WTC11 (cell line): ENCODE results near the gene PDK1.

Experiments used
- NFYB ChIP-seq: sonication (generic); formaldehyde crosslinking; conservative IDR thresholded peaks from 2 replicates; pipeline ENCODE4 v1.8.0; 2022; ENCODE audit warnings: low read depth, missing genetic modification reagents
- TEAD4 ChIP-seq: sonication (generic); formaldehyde crosslinking; IDR thresholded peaks from 2 replicates; pipeline ENCODE4 v1.8.0; 2022; ENCODE audit warnings: mild to moderate bottlenecking, missing genetic modification reagents
- ZBTB21 ChIP-seq: sonication (generic); formaldehyde crosslinking; IDR thresholded peaks from 2 replicates; pipeline ENCODE4 v1.8.1; 2023; ENCODE audit warnings: mild to moderate bottlenecking, missing genetic modification reagents, borderline replicate concordance
- TF ChIP-seq, protein P1 (sequence below): sonication (generic); formaldehyde crosslinking; IDR thresholded peaks from 2 replicates; pipeline ENCODE4 v1.8.0; 2022; ENCODE audit warnings: mild to moderate bottlenecking, missing genetic modification reagents
- TF ChIP-seq, protein P2 (sequence below): fragments of 200-600 bp; IDR thresholded peaks from 2 replicates; pipeline ENCODE4 v1.8.0; 2022; ENCODE audit warnings: antibody characterized with exemption
- TF ChIP-seq, protein P3 (sequence below): sonication (generic); formaldehyde crosslinking; IDR thresholded peaks from 2 replicates; pipeline ENCODE4 v1.8.0; 2022; ENCODE audit warnings: mild to moderate bottlenecking, missing genetic modification reagents
- TF ChIP-seq, protein P4 (sequence below): fragments of 250-450 bp; sonication (Bioruptor Pico); conservative IDR thresholded peaks from 2 replicates; pipeline ENCODE4 v1.9.0; 2021; ENCODE audit warnings: mild to moderate bottlenecking

DNA sequence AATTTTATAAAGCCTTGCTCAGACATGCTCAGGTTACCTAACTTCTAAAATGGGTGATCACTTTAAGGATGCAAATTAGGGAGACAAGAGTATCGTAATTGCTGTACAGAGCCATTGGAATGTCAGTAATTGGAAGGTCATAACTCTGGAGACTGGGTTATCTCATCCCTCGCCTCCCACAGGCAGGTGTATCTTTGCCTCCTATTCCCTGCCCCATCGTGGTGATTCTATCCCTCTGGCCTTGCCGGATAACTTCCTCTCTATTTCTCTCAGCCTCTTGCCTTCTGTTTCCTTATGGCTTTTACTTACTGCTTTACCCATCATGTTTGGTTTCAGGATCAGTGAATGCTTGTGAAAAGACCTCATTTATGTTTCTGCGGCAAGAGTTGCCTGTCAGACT lies 2.5 kb downstream of the PDK1 start:
- TF ChIP-seq, protein P1, sequence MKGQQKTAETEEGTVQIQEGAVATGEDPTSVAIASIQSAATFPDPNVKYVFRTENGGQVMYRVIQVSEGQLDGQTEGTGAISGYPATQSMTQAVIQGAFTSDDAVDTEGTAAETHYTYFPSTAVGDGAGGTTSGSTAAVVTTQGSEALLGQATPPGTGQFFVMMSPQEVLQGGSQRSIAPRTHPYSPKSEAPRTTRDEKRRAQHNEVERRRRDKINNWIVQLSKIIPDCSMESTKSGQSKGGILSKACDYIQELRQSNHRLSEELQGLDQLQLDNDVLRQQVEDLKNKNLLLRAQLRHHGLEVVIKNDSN (CRISPR knock-in tag), result no peak
- TF ChIP-seq NFYB (CRISPR knock-in tag) (no peak), ZBTB21 (CRISPR knock-in tag) (no peak), TEAD4 (CRISPR knock-in tag) (no peak)
- TF ChIP-seq, protein P2, sequence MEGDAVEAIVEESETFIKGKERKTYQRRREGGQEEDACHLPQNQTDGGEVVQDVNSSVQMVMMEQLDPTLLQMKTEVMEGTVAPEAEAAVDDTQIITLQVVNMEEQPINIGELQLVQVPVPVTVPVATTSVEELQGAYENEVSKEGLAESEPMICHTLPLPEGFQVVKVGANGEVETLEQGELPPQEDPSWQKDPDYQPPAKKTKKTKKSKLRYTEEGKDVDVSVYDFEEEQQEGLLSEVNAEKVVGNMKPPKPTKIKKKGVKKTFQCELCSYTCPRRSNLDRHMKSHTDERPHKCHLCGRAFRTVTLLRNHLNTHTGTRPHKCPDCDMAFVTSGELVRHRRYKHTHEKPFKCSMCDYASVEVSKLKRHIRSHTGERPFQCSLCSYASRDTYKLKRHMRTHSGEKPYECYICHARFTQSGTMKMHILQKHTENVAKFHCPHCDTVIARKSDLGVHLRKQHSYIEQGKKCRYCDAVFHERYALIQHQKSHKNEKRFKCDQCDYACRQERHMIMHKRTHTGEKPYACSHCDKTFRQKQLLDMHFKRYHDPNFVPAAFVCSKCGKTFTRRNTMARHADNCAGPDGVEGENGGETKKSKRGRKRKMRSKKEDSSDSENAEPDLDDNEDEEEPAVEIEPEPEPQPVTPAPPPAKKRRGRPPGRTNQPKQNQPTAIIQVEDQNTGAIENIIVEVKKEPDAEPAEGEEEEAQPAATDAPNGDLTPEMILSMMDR, result no peak
- TF ChIP-seq, protein P3, sequence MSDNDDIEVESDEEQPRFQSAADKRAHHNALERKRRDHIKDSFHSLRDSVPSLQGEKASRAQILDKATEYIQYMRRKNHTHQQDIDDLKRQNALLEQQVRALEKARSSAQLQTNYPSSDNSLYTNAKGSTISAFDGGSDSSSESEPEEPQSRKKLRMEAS (CRISPR knock-in tag), result no peak
- TF ChIP-seq, protein P4, sequence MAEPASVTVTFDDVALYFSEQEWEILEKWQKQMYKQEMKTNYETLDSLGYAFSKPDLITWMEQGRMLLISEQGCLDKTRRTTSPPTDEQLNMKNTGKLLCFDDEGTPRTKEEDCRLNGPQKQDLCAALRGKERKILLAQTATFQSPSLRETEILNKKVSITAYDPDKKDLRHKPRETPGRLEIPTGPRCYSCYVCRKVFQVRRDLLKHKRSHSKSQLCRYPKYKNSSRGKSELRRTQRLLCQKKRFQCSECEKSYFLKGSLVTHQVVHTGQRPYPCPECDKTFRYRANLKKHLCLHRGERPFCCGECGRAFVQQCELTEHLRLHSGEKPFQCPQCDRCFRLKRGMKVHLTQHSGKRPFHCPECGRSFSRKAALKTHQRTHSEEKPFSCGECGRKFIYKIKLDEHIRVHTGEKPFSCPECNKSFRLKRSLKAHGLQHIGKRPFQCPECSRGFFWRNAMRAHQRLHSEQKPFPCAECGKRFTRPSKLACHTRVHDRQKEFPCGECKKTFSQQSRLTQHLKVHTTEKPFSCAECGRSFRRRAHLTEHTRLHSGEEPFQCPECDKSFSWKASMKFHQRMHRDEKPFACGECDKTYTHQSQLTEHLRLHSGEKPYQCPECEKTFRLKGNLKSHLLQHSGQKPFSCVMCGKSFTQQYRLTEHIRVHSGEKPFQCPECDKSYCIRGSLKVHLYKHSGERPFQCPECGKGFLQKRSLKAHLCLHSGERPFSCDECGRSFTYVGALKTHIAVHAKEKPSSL (CRISPR knock-in tag), result no peak
